Dermis microvascular lymphatic vessel endothelial cell (primary cell): ENCODE measurements around the gene SLC6A11. TPM values are rescaled to one million over a fixed set of nuclear protein-coding genes. Genes with fewer than 3 reads are reported as not detected.

Experiments
- DNase-seq, 2 donors: peaks; one replicate each; pipeline versions ENCODE4 v3.0.0 to v3.0.0-alpha.2; 2010; ENCODE audit warnings: low read depth in 2 of 2
- total RNA-seq: library from RNA; depleted of rRNA; stranded (reverse); fragments of >200 nt; gene quantifications from 2 replicates; pipeline ENCODE4 v1.2.1, GENCODE V29; 2014

Gene SLC6A11
- total RNA-seq = not detected in 2 replicates

- DNase-seq = no peak
These were observed at the start of gene SLC6A11 for GRCh38 chr3:10816019-10816862. Gene SLC6A11 (plus strand): TSS chr3:10816228. CDS start chr3:10816266, 38 bp downstream.

- DNase-seq = no peak
These were observed 47.2 kb upstream of the SLC6A11 start for GRCh38 chr3:10768708-10769394.

GRCh38 chr3:10770547-10770946 lies 45.5 kb upstream of the SLC6A11 start:
- DNase-seq = no peak

- no peak for DNase-seq
These were observed 45.0 kb upstream of the SLC6A11 start for GRCh38 chr3:10770981-10771380.

- no peak for DNase-seq
These were observed 44.4 kb upstream of the SLC6A11 start for GRCh38 chr3:10771486-10772270.

GRCh38 chr3:10772271-10773161 lies 43.5 kb upstream of the SLC6A11 start:
- DNase-seq = no peak

- no peak for DNase-seq
These were observed 41.8 kb upstream of the SLC6A11 start for GRCh38 chr3:10774129-10774670.

GRCh38 chr3:10774825-10775224 lies 41.2 kb upstream of the SLC6A11 start:
- no peak for DNase-seq

GRCh38 chr3:10775259-10775658 lies 40.8 kb upstream of the SLC6A11 start:
- DNase-seq = no peak

GRCh38 chr3:10775828-10776227 lies 40.2 kb upstream of the SLC6A11 start:
- no peak for DNase-seq

GRCh38 chr3:10777627-10778026 lies 38.4 kb upstream of the SLC6A11 start:
- DNase-seq = no peak

GRCh38 chr3:10778492-10779292 lies 37.3 kb upstream of the SLC6A11 start:
- no peak for DNase-seq

- no peak for DNase-seq
These were observed 36.7 kb upstream of the SLC6A11 start for GRCh38 chr3:10779293-10779805.

GRCh38 chr3:10780243-10780642 lies 35.8 kb upstream of the SLC6A11 start:
- no peak for DNase-seq

GRCh38 chr3:10780922-10781321 lies 35.1 kb upstream of the SLC6A11 start:
- DNase-seq = no peak

GRCh38 chr3:10781981-10782380 lies 34.0 kb upstream of the SLC6A11 start:
- no peak for DNase-seq

- DNase-seq = peak; percentile 9 to 42
These were observed 32.4 kb upstream of the SLC6A11 start for GRCh38 chr3:10783360-10784351.

GRCh38 chr3:10786640-10787039 lies 29.4 kb upstream of the SLC6A11 start:
- DNase-seq = no peak
